ENCODE results near the gene COIL. TPM values are rescaled to one million over a fixed set of nuclear protein-coding genes. Genes with fewer than 3 reads are reported as not detected.

COIL gene
- total and polyA plus RNA-seq, 2 of the 13 experiments (the other 11 are each of a cell fraction or from before 2014, with no cell fraction given), result 8.1 to 29.4 TPM

GRCh38 chr17:56977673-56978395, 17.0 kb upstream of the COIL start, which contains the start of gene SCPEP1 (continued):
- TF ChIP-seq ZNF318 (CRISPR knock-in tag; IDR thresholded peaks at IDR 0.05) (no peak), PRDM10 (CRISPR knock-in tag; IDR thresholded peaks at IDR 0.05; ENCODE audit: low read depth) (no peak), HMG20A (CRISPR knock-in tag; IDR thresholded peaks at IDR 0.05; ENCODE audit: borderline replicate concordance) (no peak), HNF4G (IDR thresholded peaks at IDR 0.05; ENCODE audit: borderline replicate concordance, low read depth, low read length) (no peak), HNF4G (CRISPR knock-in tag; IDR thresholded peaks at IDR 0.05; ENCODE audit: borderline replicate concordance, low read depth) (peak; percentile 21; the same call in 1 of the 2 replicates), RNF2 (conservative IDR thresholded peaks at IDR 0.05; ENCODE audit: low read depth) (no peak), PHF20 (CRISPR knock-in tag; IDR thresholded peaks at IDR 0.05) (no peak), SIX4 (CRISPR knock-in tag; IDR thresholded peaks at IDR 0.05) (no peak), SKIL (CRISPR knock-in tag; IDR thresholded peaks at IDR 0.05; ENCODE audit: borderline replicate concordance) (no peak), ZNF20 (CRISPR knock-in tag; IDR thresholded peaks at IDR 0.05) (no peak), ZNF597 (CRISPR knock-in tag; IDR thresholded peaks at IDR 0.05) (no peak), FOSL1 (CRISPR knock-in tag; IDR thresholded peaks at IDR 0.05; ENCODE audit: borderline replicate concordance) (no peak), PHF5A (CRISPR knock-in tag; IDR thresholded peaks at IDR 0.05; ENCODE audit: low read depth, unreplicated experiment) (no peak), MAFF (IDR thresholded peaks at IDR 0.05; ENCODE audit: low read depth, low read length) (no peak)
